ENCODE measurements around the gene ABCF2. TPM values are rescaled to one million over a fixed set of nuclear protein-coding genes. Genes with fewer than 3 reads are reported as not detected.

The ABCF2 gene
- total and polyA plus RNA-seq, 2 of the 13 experiments (the other 11 are each of a cell fraction or from before 2014, with no cell fraction given), result 16.3 to 42.5 TPM

DNA sequence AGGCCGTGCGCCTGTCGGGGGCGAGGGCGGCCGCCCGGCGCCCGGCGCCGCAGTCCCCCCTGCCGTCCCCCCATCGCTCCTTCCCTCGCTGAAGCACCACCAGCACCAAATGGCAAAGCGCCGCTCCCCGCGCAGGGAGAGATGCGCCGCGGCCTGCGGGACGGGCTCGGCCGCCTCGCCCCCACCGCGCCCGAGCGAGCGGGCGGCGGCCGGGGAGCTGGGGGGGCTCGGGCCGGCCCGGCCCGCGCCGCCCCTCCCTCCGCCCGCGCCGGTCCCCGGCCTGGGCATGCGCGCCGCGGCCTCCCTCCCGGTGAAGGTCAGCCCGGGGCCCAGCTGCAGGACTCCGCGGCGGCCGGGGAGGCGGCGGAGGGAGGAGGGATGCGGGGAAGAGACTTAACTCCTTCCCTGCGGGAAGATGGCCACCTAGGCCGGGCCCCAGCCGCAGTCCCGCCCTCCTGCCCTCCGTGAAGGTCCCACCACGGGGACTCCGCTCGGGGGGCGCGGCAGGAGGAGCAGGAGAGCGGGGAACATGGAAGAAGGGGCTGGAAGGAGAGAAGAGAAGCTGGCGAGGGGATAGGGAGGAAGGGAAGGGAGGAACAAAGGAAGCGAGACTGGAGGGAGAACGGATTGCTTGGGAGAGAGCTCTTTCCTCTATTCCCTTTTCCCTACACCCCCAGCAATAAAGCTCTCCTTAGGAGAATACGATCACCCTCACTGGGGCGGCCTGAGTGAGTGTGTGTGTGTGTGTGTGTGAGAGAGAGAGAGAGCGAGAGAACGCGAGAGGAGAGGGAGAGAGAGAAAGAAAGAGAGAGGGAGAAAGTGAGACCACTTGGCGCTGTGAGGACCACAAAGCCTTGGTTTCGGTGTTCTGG, 24.9 kb upstream of the ABCF2 start (continued):
- TF ChIP-seq ZNF576 (CRISPR knock-in tag; IDR thresholded peaks at IDR 0.05) (no peak), TEF (CRISPR knock-in tag; IDR thresholded peaks at IDR 0.05) (no peak), GPN1 (CRISPR knock-in tag; IDR thresholded peaks at IDR 0.05; ENCODE audit: borderline replicate concordance) (no peak), DPF2 (CRISPR knock-in tag; IDR thresholded peaks at IDR 0.05; ENCODE audit: borderline replicate concordance, low read depth) (no peak), ZEB1 (IDR thresholded peaks at IDR 0.05; ENCODE audit: insufficient replicate concordance, low read depth) (no peak), DMTF1 (CRISPR knock-in tag; IDR thresholded peaks at IDR 0.05) (no peak), CSRNP2 (CRISPR knock-in tag; conservative IDR thresholded peaks at IDR 0.05; ENCODE audit: low read depth) (no peak), GABPB1 (CRISPR knock-in tag; IDR thresholded peaks at IDR 0.05) (peak; percentile 23; the same call in 1 of the 2 replicates), CBFB (CRISPR knock-in tag; IDR thresholded peaks at IDR 0.05) (no peak), ZBTB20 (CRISPR knock-in tag; IDR thresholded peaks at IDR 0.05; ENCODE audit: borderline replicate concordance, low read depth) (no peak), ELF4 (CRISPR knock-in tag; IDR thresholded peaks at IDR 0.05; ENCODE audit: borderline replicate concordance) (no peak), SRSF4 (IDR thresholded peaks at IDR 0.05; ENCODE audit: low read depth, low read length, poor library complexity, severe bottlenecking) (no peak), FOXC1 (CRISPR knock-in tag; IDR thresholded peaks at IDR 0.05; ENCODE audit: borderline replicate concordance) (no peak), TBP (CRISPR knock-in tag; IDR thresholded peaks at IDR 0.05) (no peak), ZFP37 (CRISPR knock-in tag; IDR thresholded peaks at IDR 0.05; ENCODE audit: borderline replicate concordance) (no peak), HNRNPUL1 (IDR thresholded peaks at IDR 0.05; ENCODE audit: low read depth, low read length) (no peak), ZNF510 (CRISPR knock-in tag; IDR thresholded peaks at IDR 0.05; ENCODE audit: low read depth) (no peak)
- TF ChIP-seq, protein P1, sequence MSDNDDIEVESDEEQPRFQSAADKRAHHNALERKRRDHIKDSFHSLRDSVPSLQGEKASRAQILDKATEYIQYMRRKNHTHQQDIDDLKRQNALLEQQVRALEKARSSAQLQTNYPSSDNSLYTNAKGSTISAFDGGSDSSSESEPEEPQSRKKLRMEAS (IDR thresholded peaks at IDR 0.05), result 0 out of 2 replicates have a peak, but pooled peaks have one; percentile 37
- TF ChIP-seq, protein P2, sequence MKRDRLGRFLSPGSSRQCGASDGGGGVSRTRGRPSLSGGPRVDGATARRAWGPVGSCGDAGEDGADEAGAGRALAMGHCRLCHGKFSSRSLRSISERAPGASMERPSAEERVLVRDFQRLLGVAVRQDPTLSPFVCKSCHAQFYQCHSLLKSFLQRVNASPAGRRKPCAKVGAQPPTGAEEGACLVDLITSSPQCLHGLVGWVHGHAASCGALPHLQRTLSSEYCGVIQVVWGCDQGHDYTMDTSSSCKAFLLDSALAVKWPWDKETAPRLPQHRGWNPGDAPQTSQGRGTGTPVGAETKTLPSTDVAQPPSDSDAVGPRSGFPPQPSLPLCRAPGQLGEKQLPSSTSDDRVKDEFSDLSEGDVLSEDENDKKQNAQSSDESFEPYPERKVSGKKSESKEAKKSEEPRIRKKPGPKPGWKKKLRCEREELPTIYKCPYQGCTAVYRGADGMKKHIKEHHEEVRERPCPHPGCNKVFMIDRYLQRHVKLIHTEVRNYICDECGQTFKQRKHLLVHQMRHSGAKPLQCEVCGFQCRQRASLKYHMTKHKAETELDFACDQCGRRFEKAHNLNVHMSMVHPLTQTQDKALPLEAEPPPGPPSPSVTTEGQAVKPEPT (CRISPR knock-in tag; IDR thresholded peaks at IDR 0.05; ENCODE audit: low read depth), result no peak
- TF ChIP-seq, protein P3, sequence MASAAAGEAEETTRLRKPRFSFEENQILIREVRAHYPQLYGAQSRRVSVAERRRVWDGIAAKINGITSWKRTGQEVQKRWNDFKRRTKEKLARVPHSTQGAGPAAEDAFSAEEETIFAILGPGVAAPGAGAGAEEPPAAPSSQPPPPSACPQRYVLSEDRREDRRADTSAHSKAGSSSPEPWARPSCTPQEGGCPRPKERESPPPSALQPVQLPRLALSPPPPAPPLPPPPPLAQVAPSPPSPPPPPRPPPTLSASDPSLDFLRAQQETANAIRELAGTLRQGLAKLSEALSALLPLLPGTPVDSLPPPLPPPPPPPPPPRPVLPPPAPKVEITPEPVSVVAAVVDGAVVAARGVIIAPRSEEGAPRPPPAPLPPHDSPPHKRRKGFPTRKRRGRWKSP (CRISPR knock-in tag; IDR thresholded peaks at IDR 0.05), result no peak
